ENCODE results near the gene NEDD8. TPM values are rescaled to one million over a fixed set of nuclear protein-coding genes. Genes with fewer than 3 reads are reported as not detected.

Gene NEDD8
- total RNA-seq, 1 donor from 2014 or later: 156 TPM

DNA sequence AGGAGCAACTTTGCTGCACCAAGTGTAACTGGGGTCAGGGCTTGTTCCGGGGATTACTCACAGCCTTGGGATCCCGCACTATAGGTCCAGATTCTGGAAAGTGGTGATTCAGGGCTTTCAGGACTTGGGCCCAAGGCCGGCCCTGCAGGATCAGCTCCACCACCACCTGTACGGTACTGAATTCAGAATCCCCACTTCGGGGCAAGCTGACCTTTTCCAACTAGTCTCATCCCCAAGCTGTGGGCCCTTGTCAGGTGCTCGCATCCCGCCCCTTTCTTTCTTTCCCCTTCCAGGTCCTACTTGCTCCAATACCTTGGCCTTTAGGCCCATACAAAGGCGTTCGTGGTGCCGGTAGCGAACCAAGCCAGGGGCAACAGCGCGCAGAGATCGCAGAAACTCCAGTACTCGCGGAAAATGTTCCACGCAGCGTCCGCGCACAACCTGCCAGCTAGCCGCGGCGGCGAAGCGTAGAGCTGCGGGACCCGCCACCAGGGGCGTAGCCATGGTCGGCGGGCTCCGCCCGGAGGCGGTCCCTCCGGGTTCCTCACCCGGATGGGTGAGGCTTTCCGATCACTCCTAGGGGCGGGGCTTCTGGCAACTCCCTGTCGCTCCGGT is 9.8 kb upstream of the NEDD8 start:
- no peaks in the 10 kb centered on the region for H3K27me3 Mint-ChIP-seq (ENCODE audit: low read depth)

DNA sequence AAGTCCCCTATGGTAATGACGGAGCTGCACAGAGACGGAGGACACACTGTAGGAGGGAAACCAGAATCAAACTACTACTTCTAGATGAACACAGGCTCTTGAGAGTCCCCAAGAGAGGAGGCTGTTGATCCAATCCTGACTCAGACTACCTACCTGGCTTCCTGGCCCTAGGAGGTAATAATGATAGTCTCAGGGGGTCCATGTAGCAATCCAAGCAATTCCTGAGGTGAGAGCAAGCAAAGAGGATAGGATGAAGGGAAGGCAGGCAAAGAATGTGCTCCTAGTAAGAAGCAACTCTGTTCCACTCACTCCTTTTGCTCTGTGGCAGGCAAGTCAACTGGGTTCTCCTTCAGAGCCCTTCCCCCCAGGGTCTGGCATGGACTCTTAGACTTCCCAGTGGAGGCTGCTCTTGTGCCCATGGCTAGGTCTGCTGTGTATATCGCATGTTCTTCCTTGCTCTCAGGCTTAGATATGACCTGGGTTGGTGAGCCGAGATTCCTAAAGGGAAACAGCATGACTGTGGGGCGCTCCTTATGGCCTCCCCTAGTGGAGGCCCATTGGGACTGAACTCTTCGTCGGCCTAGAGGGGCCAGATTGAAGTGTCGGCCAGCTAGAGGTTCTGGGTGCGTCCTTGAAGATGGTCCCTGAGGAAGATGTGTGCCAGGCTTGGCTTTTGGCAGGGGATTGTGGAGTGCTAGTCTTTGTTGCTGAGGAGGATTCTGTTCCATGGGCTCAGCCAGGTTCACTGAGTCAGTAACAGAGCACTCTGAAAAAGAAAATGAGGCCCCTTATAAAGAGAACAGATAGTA is 8.1 kb upstream of the NEDD8 start:
- no peaks in the 10 kb centered on the region for H3K9me3 Mint-ChIP-seq
- DNase-seq (ENCODE audit: low spot score in 2 of 2, unreplicated experiment in 2 of 2): no peak
- no peaks in the 10 kb centered on the region for H3K27me3 Mint-ChIP-seq (ENCODE audit: low read depth)
- no peak overlapping the region for H3K27ac Mint-ChIP-seq
- H3K36me3 Mint-ChIP-seq: peaks cover 29% of the 10 kb centered on the region
- peak overlapping the region; percentile 93 for H3K4me3 Mint-ChIP-seq
- H3K4me1 Mint-ChIP-seq: peaks cover 34% of the 10 kb centered on the region
- TF ChIP-seq, protein P1, sequence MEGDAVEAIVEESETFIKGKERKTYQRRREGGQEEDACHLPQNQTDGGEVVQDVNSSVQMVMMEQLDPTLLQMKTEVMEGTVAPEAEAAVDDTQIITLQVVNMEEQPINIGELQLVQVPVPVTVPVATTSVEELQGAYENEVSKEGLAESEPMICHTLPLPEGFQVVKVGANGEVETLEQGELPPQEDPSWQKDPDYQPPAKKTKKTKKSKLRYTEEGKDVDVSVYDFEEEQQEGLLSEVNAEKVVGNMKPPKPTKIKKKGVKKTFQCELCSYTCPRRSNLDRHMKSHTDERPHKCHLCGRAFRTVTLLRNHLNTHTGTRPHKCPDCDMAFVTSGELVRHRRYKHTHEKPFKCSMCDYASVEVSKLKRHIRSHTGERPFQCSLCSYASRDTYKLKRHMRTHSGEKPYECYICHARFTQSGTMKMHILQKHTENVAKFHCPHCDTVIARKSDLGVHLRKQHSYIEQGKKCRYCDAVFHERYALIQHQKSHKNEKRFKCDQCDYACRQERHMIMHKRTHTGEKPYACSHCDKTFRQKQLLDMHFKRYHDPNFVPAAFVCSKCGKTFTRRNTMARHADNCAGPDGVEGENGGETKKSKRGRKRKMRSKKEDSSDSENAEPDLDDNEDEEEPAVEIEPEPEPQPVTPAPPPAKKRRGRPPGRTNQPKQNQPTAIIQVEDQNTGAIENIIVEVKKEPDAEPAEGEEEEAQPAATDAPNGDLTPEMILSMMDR (IDR thresholded peaks at IDR 0.05; ENCODE audit: unreplicated experiment): no peak

More for the DNA sequence above, 9.8 kb upstream of the NEDD8 start:
- Mint-ChIP-seq H3K36me3 (peaks cover 18% of the 10 kb centered on the region), H3K4me3 (peak overlapping the region; percentile 93), H3K9me3 (no peaks in the 10 kb centered on the region), H3K27ac (peak overlapping the region; percentile 100), H3K4me1 (peaks cover 32% of the 10 kb centered on the region)
- TF ChIP-seq, protein P1 (IDR thresholded peaks at IDR 0.05; ENCODE audit: unreplicated experiment): peak; percentile 68
- peak; percentile 91 to 94 for DNase-seq (ENCODE audit: low spot score in 2 of 2, unreplicated experiment in 2 of 2)

DNA sequence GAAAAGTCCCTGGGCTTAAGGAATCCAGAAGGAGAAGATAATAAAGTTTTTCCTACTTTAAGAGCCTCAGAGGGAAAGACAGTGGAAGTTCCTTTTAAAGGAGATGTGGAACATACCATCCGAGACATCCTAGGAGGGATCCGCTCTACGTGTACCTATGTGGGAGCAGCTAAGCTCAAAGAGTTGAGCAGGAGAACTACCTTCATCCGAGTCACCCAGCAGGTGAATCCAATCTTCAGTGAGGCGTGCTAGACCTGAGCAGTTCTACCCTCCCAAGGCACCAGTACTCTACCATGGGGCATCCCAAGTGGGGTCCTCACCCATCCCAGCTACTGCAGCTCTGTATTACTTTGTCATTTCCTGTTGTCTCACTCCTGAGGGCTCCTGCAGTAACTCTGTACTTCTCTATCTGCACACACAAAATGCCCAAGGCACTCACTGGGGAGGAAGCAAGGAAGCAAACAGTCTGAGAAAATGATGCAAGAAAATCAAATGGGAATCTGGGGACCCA is 6.4 kb upstream of the NEDD8 start:
- Mint-ChIP-seq H3K36me3 (peaks cover 29% of the 10 kb centered on the region), H3K9me3 (no peaks in the 10 kb centered on the region), H3K4me1 (peaks cover 43% of the 10 kb centered on the region), H3K27ac (peak overlapping the region; percentile 51), H3K27me3 (ENCODE audit: low read depth) (no peaks in the 10 kb centered on the region), H3K4me3 (no peak overlapping the region)
- TF ChIP-seq, protein P1 (IDR thresholded peaks at IDR 0.05; ENCODE audit: unreplicated experiment): no peak
- no peak for DNase-seq (ENCODE audit: low spot score in 2 of 2, unreplicated experiment in 2 of 2)

DNA sequence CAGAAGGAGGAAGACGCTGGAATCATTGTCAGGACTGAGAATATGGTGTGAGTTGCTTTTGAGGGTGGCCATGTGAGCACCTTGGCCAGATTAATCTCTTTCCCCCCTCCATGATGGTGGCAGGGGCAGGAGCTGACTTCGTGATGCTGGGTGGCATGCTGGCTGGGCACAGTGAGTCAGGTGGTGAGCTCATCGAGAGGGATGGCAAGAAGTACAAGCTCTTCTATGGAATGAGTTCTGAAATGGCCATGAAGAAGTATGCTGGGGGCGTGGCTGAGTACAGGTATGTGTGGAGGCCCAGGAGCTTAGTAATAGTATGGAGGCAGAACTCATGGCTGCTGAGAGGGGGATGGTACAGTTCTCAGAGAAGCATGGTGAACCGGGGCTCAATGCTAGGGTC is 6.0 kb upstream of the NEDD8 start:
- H3K4me1 Mint-ChIP-seq: peaks cover 46% of the 10 kb centered on the region
- TF ChIP-seq, protein P1 (IDR thresholded peaks at IDR 0.05; ENCODE audit: unreplicated experiment): no peak
- no peaks in the 10 kb centered on the region for H3K9me3 Mint-ChIP-seq
- no peak for DNase-seq (ENCODE audit: low spot score in 2 of 2, unreplicated experiment in 2 of 2)
- H3K4me3 Mint-ChIP-seq: no peak overlapping the region
- peaks cover 29% of the 10 kb centered on the region for H3K36me3 Mint-ChIP-seq
- H3K27ac Mint-ChIP-seq: peak overlapping the region; percentile 51
- H3K27me3 Mint-ChIP-seq (ENCODE audit: low read depth): no peaks in the 10 kb centered on the region

DNA sequence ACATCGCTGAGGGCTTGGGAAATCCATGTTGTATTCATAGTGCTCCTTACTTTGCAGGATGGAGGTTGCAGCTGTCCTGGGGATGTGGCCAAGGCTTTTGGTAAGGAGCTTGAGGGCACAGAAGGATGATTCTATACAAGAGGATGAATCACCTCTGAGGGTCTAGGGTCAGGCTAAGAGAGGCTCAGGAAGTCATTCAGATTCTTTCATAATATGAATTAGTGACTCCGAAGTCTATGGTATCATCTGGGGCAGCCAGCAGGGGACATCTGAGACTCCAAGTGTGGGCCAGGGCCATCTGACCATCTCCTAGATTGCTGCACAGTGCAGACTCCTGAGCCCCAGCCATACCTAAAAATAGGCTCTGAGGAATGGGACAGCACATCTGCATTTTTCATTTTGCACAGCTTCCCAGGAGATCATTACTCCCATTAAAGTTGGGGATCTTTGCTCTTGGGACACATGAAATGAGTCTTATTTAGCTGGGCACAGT is 5.3 kb upstream of the NEDD8 start:
- no peak for DNase-seq (ENCODE audit: low spot score in 2 of 2, unreplicated experiment in 2 of 2)
- Mint-ChIP-seq H3K4me3 (no peak overlapping the region), H3K27me3 (ENCODE audit: low read depth) (no peaks in the 10 kb centered on the region), H3K27ac (no peak overlapping the region), H3K36me3 (peaks cover 29% of the 10 kb centered on the region), H3K4me1 (peaks cover 45% of the 10 kb centered on the region), H3K9me3 (no peaks in the 10 kb centered on the region)
- TF ChIP-seq, protein P1 (IDR thresholded peaks at IDR 0.05; ENCODE audit: unreplicated experiment): no peak
